Brain microvascular endothelial cell (primary cell): ENCODE measurements around the gene ALDH4A1.

Experiments
- DNase-seq: peaks from one replicate; pipeline ENCODE4 v3.0.0-alpha.2; 2020
- H3K27ac ChIP-seq: fragments of 250-450 bp; sonication (Bioruptor Pico); 2 replicates; pipeline ENCODE4 v1.5.1; 2020; ENCODE audit warnings: mild to moderate bottlenecking, moderate library complexity
- H3K27me3 ChIP-seq: fragments of 250-450 bp; sonication (Bioruptor Pico); replicated peaks from 2 replicates; pipeline ENCODE4 v1.5.1; 2020; ENCODE audit warnings: mild to moderate bottlenecking
- H3K36me3 ChIP-seq: fragments of 250-450 bp; sonication (Bioruptor Pico); replicated peaks from 2 replicates; pipeline ENCODE4 v1.5.1; 2020; ENCODE audit warnings: mild to moderate bottlenecking
- H3K4me3 ChIP-seq: 2 replicates; pipeline ENCODE4 v1.5.1; 2011; ENCODE audit warnings: low read depth, mild to moderate bottlenecking, control low read depth, low read length, moderate library complexity
- in situ Hi-C: cut with HindIII; loops from 2 replicates; pipeline ENCODE4 v1.10.0; 2017; ENCODE audit warnings: low sequenced_read_pairs, low pct_ligation_motif_present
- TF ChIP-seq, protein P1 (sequence below): IDR thresholded peaks from 2 replicates; pipeline ENCODE4 v1.5.1; 2011; ENCODE audit warnings: low read depth, mild to moderate bottlenecking, moderate library complexity, low read length, control low read depth, inconsistent platforms; ENCODE audit errors: missing control alignments

ALDH4A1 gene

DNA sequence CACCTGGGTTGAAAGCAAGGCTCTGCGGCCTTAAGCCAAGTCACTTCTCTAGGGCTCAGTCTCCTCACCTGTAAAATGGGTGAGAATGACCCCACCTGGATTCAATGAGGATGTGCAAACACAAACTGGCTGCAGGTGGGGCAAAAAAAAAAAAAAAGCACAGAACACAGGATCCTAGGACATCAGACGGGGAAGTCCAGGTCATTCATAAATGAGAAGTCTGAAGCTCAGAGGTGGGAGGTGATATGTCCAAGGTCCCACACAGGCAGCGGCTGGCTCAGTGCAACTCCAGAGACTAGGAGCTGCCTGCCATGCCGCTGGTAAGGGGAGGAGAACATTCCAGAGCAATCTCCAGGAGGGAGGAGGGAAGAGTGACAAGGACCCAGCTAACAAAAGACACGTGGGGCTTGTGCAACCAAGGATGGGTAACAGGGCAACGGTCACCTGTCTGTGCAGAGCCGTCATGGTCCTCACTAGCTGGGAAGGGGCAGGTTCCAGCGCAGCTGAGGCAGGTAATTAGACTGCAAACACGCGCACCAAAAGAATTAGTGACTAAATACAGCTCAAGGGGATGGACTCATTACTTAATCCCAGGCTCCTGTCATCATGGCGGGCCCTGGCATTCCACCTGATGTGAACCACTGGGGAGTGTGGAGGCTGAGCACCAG is 34.6 kb upstream of the ALDH4A1 start:
- Histone ChIP-seq H3K4me3 (no peak overlapping the region), H3K27me3 (no peaks in the 10 kb centered on the region), H3K36me3 (no peaks in the 10 kb centered on the region), H3K27ac (no peak overlapping the region)
- DNase-seq, result no peak
- in situ Hi-C loops, result no loop called here
- TF ChIP-seq, protein P1, sequence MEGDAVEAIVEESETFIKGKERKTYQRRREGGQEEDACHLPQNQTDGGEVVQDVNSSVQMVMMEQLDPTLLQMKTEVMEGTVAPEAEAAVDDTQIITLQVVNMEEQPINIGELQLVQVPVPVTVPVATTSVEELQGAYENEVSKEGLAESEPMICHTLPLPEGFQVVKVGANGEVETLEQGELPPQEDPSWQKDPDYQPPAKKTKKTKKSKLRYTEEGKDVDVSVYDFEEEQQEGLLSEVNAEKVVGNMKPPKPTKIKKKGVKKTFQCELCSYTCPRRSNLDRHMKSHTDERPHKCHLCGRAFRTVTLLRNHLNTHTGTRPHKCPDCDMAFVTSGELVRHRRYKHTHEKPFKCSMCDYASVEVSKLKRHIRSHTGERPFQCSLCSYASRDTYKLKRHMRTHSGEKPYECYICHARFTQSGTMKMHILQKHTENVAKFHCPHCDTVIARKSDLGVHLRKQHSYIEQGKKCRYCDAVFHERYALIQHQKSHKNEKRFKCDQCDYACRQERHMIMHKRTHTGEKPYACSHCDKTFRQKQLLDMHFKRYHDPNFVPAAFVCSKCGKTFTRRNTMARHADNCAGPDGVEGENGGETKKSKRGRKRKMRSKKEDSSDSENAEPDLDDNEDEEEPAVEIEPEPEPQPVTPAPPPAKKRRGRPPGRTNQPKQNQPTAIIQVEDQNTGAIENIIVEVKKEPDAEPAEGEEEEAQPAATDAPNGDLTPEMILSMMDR, result no peak

DNA sequence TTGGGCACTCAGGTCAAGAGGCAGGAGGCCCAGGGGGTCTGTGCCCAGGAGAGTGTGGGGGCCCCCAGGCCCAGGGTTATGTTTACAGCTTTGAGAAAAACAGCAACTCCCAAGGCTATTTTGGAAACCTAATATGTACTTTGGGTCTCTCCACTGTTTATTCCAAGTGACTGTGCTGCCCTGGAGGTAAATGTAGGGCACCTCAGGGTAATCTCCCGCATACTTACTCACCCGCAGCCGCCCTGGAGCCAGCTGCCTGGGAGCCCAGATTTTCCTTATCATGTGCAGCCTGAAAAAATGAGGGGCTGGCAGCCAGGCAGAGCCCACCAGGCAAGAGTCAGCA is 34.1 kb upstream of the ALDH4A1 start:
- Histone ChIP-seq H3K4me3 (no peak overlapping the region), H3K27me3 (no peaks in the 10 kb centered on the region), H3K27ac (no peak overlapping the region), H3K36me3 (no peaks in the 10 kb centered on the region)
- in situ Hi-C loops, result no loop called here
- no peak for DNase-seq
- TF ChIP-seq, protein P1, result no peak

DNA sequence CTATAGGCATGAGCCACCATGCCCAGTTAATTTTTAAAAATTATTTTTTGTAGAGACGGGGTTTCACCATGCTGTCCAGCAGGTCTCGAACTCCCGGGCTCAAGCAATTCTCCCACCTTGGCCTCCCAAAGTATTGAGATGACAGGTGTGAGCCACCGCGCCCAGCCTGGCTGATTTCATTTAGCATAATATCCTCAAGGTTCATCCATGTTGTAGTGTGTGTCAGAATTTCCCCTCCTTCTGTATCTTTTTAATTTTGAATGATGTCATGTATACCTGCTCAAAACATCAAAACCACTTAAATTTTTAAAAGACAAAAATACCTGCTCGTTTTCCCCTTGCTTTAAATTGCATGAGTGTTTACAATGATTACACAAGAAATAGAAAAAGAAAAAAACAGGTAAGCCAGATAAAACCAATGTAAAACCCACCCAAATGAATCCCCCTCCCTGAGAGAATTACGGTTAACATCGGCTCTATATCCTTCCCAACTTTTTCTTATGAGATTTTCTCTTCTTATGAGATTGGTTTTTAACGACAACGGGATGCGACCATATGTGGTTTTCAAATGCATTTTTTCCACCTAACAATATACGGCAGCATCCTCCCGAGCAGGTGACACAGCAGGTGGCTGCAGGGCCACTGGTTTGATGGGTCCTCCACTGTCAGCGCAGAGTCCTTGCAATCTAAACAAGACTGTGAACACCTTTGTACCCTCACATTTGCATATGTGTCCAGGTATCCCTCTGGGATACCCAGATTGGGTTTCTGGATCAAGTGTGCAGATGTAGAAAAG is 32.0 kb upstream of the ALDH4A1 start:
- DNase-seq, result no peak
- TF ChIP-seq, protein P1, result no peak
- Histone ChIP-seq H3K4me3 (no peak overlapping the region), H3K27me3 (no peaks in the 10 kb centered on the region), H3K27ac (no peak overlapping the region), H3K36me3 (no peaks in the 10 kb centered on the region)
- in situ Hi-C loops, result no loop called here

DNA sequence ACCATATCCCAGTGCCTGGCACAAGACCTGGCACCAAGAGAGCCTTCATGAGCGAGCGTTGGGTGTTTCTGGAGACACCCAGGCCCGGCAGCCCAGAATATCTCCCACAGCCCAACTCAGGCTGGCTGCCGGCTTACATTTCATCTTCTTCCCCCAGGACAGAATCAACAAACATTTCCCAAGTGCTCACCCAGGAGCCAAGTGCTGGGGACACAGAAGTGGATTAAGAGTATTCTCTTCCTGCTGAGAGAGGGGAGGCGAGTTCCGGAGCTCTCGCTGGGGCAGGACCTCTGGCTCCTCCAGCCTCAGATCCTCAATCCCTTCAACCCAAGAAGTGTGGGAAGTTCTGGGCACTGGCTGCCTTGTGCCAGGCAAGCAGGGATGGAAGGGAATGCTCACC is 30.5 kb upstream of the ALDH4A1 start:
- in situ Hi-C loops, result no loop called here
- H3K4me3 ChIP-seq, result no peak overlapping the region
- no peaks in the 10 kb centered on the region for H3K27me3 ChIP-seq
- TF ChIP-seq, protein P1, result no peak
- no peaks in the 10 kb centered on the region for H3K36me3 ChIP-seq
- DNase-seq, result no peak
- no peak overlapping the region for H3K27ac ChIP-seq

DNA sequence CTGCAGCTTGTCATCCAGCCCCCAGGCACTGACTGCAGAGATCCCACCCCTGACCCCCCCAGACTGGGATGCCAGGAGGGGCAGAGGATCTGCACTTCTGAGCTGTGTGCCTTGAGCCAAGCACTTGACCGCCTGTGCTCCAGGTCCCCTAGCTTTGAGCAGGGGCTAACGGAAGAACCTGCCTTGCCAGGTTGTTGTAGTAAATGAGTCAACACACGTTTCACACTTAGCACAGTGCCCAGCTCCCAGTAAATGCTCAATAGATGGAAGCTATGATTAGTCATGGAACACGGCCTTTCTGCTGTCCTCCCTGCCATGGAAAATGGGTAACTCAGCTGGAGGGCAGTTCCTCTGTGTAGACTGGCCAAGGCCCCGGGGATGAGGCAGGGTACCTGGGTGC is 30.0 kb upstream of the ALDH4A1 start:
- no peak for DNase-seq
- Histone ChIP-seq H3K27ac (no peak overlapping the region), H3K36me3 (no peaks in the 10 kb centered on the region), H3K27me3 (no peaks in the 10 kb centered on the region), H3K4me3 (no peak overlapping the region)
- in situ Hi-C loops, result no loop called here
- TF ChIP-seq, protein P1, result no peak
